ENCODE data around the gene AOPEP.

AOPEP gene

GRCh38 chr9:94864196-94864595, 137.7 kb downstream of the AOPEP start:
- Histone ChIP-seq H2AFZ (ENCODE audit: low read length) (no peak overlapping the region), H3K9me2 (replicated peaks; ENCODE audit: low read depth, low read length) (no peaks in the 10 kb centered on the region), H3K36me3 (ENCODE audit: insufficient read depth, low read length) (no peaks in the 10 kb centered on the region), H3F3A (ENCODE audit: low read depth) (no peaks in the 10 kb centered on the region), H3K9me3 (ENCODE audit: insufficient read depth, low read depth, low read length) (no peaks in the 10 kb centered on the region), H3K4me1 (ENCODE audit: insufficient read depth, low read length, poor library complexity, severe bottlenecking) (peaks cover 51% of the 10 kb centered on the region), H3K79me2 (ENCODE audit: insufficient read depth, low read length) (no peaks in the 10 kb centered on the region), H3K9ac (ENCODE audit: low read depth, low read length, poor library complexity, severe bottlenecking) (no peak overlapping the region), H3K27me3 (ENCODE audit: insufficient read depth, low read length, poor library complexity, severe bottlenecking) (no peaks in the 10 kb centered on the region), H3K4me2 (ENCODE audit: low read depth, low read length, poor library complexity, severe bottlenecking) (peak overlapping the region; percentile 27), H3K4me3 (ENCODE audit: low read length, poor library complexity, severe bottlenecking) (no peak overlapping the region), H4K20me1 (ENCODE audit: insufficient read depth, low read length, poor library complexity, severe bottlenecking) (no peaks in the 10 kb centered on the region)
- TF ChIP-seq EZH2phosphoT487 (IDR thresholded peaks at IDR 0.05; ENCODE audit: borderline replicate concordance) (no peak), CTCF (conservative IDR thresholded peaks at IDR 0.05; ENCODE audit: low read length) (no peak)

- H3K9me3 ChIP-seq (ENCODE audit: insufficient read depth, low read depth, low read length), result no peaks in the 10 kb centered on the region
- H3K79me2 ChIP-seq (ENCODE audit: insufficient read depth, low read length), result no peaks in the 10 kb centered on the region
- H3K9ac ChIP-seq (ENCODE audit: low read depth, low read length, poor library complexity, severe bottlenecking), result no peak overlapping the region
- no peaks in the 10 kb centered on the region for H4K20me1 ChIP-seq (ENCODE audit: insufficient read depth, low read length, poor library complexity, severe bottlenecking)
- no peaks in the 10 kb centered on the region for H3K36me3 ChIP-seq (ENCODE audit: insufficient read depth, low read length)
- H3F3A ChIP-seq (ENCODE audit: low read depth), result no peaks in the 10 kb centered on the region
- H2AFZ ChIP-seq (ENCODE audit: low read length), result no peak overlapping the region
- no peaks in the 10 kb centered on the region for H3K9me2 ChIP-seq (replicated peaks; ENCODE audit: low read depth, low read length)
- no peaks in the 10 kb centered on the region for H3K27me3 ChIP-seq (ENCODE audit: insufficient read depth, low read length, poor library complexity, severe bottlenecking)
- no peak overlapping the region for H3K4me2 ChIP-seq (ENCODE audit: low read depth, low read length, poor library complexity, severe bottlenecking)
- peaks cover 45% of the 10 kb centered on the region for H3K4me1 ChIP-seq (ENCODE audit: insufficient read depth, low read length, poor library complexity, severe bottlenecking)
- TF ChIP-seq CTCF (conservative IDR thresholded peaks at IDR 0.05; ENCODE audit: low read length) (no peak), EZH2phosphoT487 (IDR thresholded peaks at IDR 0.05; ENCODE audit: borderline replicate concordance) (no peak)
- no peak overlapping the region for H3K4me3 ChIP-seq (ENCODE audit: low read length, poor library complexity, severe bottlenecking)
Measured at GRCh38 chr9:94864862-94865509, 138.5 kb downstream of the AOPEP start.

GRCh38 chr9:94865582-94866452, 139.3 kb downstream of the AOPEP start:
- Histone ChIP-seq H3K4me3 (ENCODE audit: low read length, poor library complexity, severe bottlenecking) (no peak overlapping the region), H3K9ac (ENCODE audit: low read depth, low read length, poor library complexity, severe bottlenecking) (no peak overlapping the region), H3F3A (ENCODE audit: low read depth) (no peaks in the 10 kb centered on the region), H4K20me1 (ENCODE audit: insufficient read depth, low read length, poor library complexity, severe bottlenecking) (peaks cover 3% of the 10 kb centered on the region), H3K4me1 (ENCODE audit: insufficient read depth, low read length, poor library complexity, severe bottlenecking) (peaks cover 43% of the 10 kb centered on the region), H2AFZ (ENCODE audit: low read length) (no peak overlapping the region), H3K36me3 (ENCODE audit: insufficient read depth, low read length) (no peaks in the 10 kb centered on the region), H3K4me2 (ENCODE audit: low read depth, low read length, poor library complexity, severe bottlenecking) (no peak overlapping the region), H3K27me3 (ENCODE audit: insufficient read depth, low read length, poor library complexity, severe bottlenecking) (no peaks in the 10 kb centered on the region), H3K9me3 (ENCODE audit: insufficient read depth, low read depth, low read length) (no peaks in the 10 kb centered on the region), H3K9me2 (replicated peaks; ENCODE audit: low read depth, low read length) (no peaks in the 10 kb centered on the region), H3K79me2 (ENCODE audit: insufficient read depth, low read length) (no peaks in the 10 kb centered on the region)
- no peak for TF ChIP-seq CTCF (conservative IDR thresholded peaks at IDR 0.05; ENCODE audit: low read length)
- no peak for TF ChIP-seq EZH2phosphoT487 (IDR thresholded peaks at IDR 0.05; ENCODE audit: borderline replicate concordance)
